HG03196 (cell line): Measurements from ENCODE around the gene GALNT18.

Experiments used
- ATAC-seq: cut with Tn5 transposase; IDR thresholded peaks from one replicate; pipeline ENCODE4 v1.9.1; 2021; ENCODE audit not compliant: unreplicated experiment

The GALNT18 gene

GRCh38 chr11:11501546-11502262 lies 120.1 kb downstream of the GALNT18 start:
- ATAC-seq = no peak

- ATAC-seq = no peak
These were observed 120.9 kb downstream of the GALNT18 start for GRCh38 chr11:11500744-11501487.

GRCh38 chr11:11499300-11499699 lies 122.5 kb downstream of the GALNT18 start:
- ATAC-seq = no peak

GRCh38 chr11:11498195-11498594 lies 123.6 kb downstream of the GALNT18 start:
- no peak for ATAC-seq

GRCh38 chr11:11496879-11497278 lies 124.9 kb downstream of the GALNT18 start:
- ATAC-seq = no peak

- ATAC-seq = no peak
These were observed 127.5 kb downstream of the GALNT18 start for GRCh38 chr11:11494348-11494747.

- ATAC-seq = no peak
These were observed 128.1 kb downstream of the GALNT18 start for GRCh38 chr11:11493698-11494097.

- ATAC-seq = no peak
These were observed 130.2 kb downstream of the GALNT18 start for GRCh38 chr11:11491589-11491988.

- no peak for ATAC-seq
These were observed 130.8 kb downstream of the GALNT18 start for GRCh38 chr11:11491014-11491413.

- ATAC-seq = no peak
These were observed 135.4 kb downstream of the GALNT18 start for GRCh38 chr11:11486423-11486822.

GRCh38 chr11:11486002-11486401 lies 135.8 kb downstream of the GALNT18 start:
- no peak for ATAC-seq

GRCh38 chr11:11483627-11484026 lies 138.2 kb downstream of the GALNT18 start:
- ATAC-seq = no peak

GRCh38 chr11:11482730-11483129 lies 139.1 kb downstream of the GALNT18 start:
- no peak for ATAC-seq

- no peak for ATAC-seq
These were observed 140.4 kb downstream of the GALNT18 start for GRCh38 chr11:11481371-11481770.

- no peak for ATAC-seq
These were observed 140.8 kb downstream of the GALNT18 start for GRCh38 chr11:11480971-11481370.

- no peak for ATAC-seq
These were observed 143.1 kb downstream of the GALNT18 start for GRCh38 chr11:11478687-11479086.

- ATAC-seq = no peak
These were observed 143.9 kb downstream of the GALNT18 start for GRCh38 chr11:11477695-11478420.

- no peak for ATAC-seq
These were observed 144.7 kb downstream of the GALNT18 start for GRCh38 chr11:11476971-11477645.

GRCh38 chr11:11476499-11476898 lies 145.3 kb downstream of the GALNT18 start:
- ATAC-seq = no peak

- ATAC-seq = no peak
These were observed 149.7 kb downstream of the GALNT18 start for GRCh38 chr11:11472106-11472505.

GRCh38 chr11:11471201-11471600 lies 150.6 kb downstream of the GALNT18 start:
- ATAC-seq = no peak
